H9 (cell line): ENCODE results near the gene DPH3. TPM values are rescaled to one million over a fixed set of nuclear protein-coding genes. Genes with fewer than 3 reads are reported as not detected.

Experiments used
- DNase-seq: peaks from one replicate; pipeline ENCODE4 v3.0.0-alpha.2; 2017
- H2AFZ ChIP-seq: one replicate; pipeline ENCODE4 v1.6.1; 2013; ENCODE audit warnings: mild to moderate bottlenecking, low read length, control low read depth, moderate library complexity
- H2AK5ac ChIP-seq: 2 replicates; pipeline ENCODE4 v1.6.1; 2013; ENCODE audit warnings: low read length, control low read depth, mixed read lengths; ENCODE audit not compliant: insufficient read length
- H2BK120ac ChIP-seq: one replicate; pipeline ENCODE4 v1.6.1; 2013; ENCODE audit warnings: low read depth, mild to moderate bottlenecking, low read length, control low read depth, inconsistent platforms; ENCODE audit not compliant: poor library complexity, severe bottlenecking
- H2BK12ac ChIP-seq: 2 replicates; pipeline ENCODE4 v1.6.1; 2013; ENCODE audit warnings: low read length, control low read depth, mixed read lengths, low read depth; ENCODE audit not compliant: insufficient read length
- H2BK15ac ChIP-seq: 2 replicates; pipeline ENCODE4 v1.6.1; 2013; ENCODE audit warnings: low read depth, low read length, control low read depth
- H2BK20ac ChIP-seq: one replicate; pipeline ENCODE4 v1.6.1; 2013; ENCODE audit warnings: low read depth, mild to moderate bottlenecking, low read length, control low read depth, inconsistent platforms; ENCODE audit not compliant: poor library complexity, severe bottlenecking
- H2BK5ac ChIP-seq: 2 replicates; pipeline ENCODE4 v1.6.1; 2013; ENCODE audit warnings: low read length, control low read depth, mixed read lengths; ENCODE audit not compliant: insufficient read length
- H3K14ac ChIP-seq: 2 replicates; pipeline ENCODE4 v1.6.1; 2013; ENCODE audit warnings: low read length, control low read depth; ENCODE audit not compliant: insufficient read depth
- H3K18ac ChIP-seq: 2 replicates; pipeline ENCODE4 v1.6.1; 2013; ENCODE audit warnings: low read depth, mild to moderate bottlenecking, mixed read lengths, low read length, control low read depth; ENCODE audit not compliant: insufficient read length
- H3K23ac ChIP-seq: 2 replicates; pipeline ENCODE4 v1.6.1; 2013; ENCODE audit warnings: low read length, control low read depth, mixed read lengths, low read depth; ENCODE audit not compliant: insufficient read length
- H3K23me2 ChIP-seq: 2 replicates; pipeline ENCODE4 v1.6.1; 2013; ENCODE audit warnings: low read depth, mild to moderate bottlenecking, mixed read lengths, low read length, control low read depth; ENCODE audit not compliant: insufficient read length, poor library complexity, severe bottlenecking
- H3K27ac ChIP-seq: 2 replicates; pipeline ENCODE4 v1.5.1; 2013; ENCODE audit warnings: low read length, control low read depth, mixed read lengths, low read depth; ENCODE audit not compliant: insufficient read length
- H3K27me3 ChIP-seq: 2 replicates; pipeline ENCODE4 v1.6.1; 2013; ENCODE audit warnings: low read length, control low read depth, inconsistent platforms; ENCODE audit not compliant: insufficient read depth
- H3K4ac ChIP-seq: 2 replicates; pipeline ENCODE4 v1.6.1; 2013; ENCODE audit warnings: low read depth, mild to moderate bottlenecking, control low read depth, inconsistent platforms, low read length, moderate library complexity
- H3K4me1 ChIP-seq: 2 replicates; pipeline ENCODE4 v1.6.1; 2013; ENCODE audit warnings: low read length, control low read depth, inconsistent platforms; ENCODE audit not compliant: insufficient read depth
- H3K4me2 ChIP-seq: 2 replicates; pipeline ENCODE4 v1.6.1; 2013; ENCODE audit warnings: low read length, control low read depth, mixed read lengths; ENCODE audit not compliant: insufficient read length, insufficient read depth
- H3K56ac ChIP-seq: 2 replicates; pipeline ENCODE4 v1.6.1; 2013; ENCODE audit warnings: low read depth, mild to moderate bottlenecking, mixed read lengths, low read length, control low read depth; ENCODE audit not compliant: insufficient read length
- H3K79me1 ChIP-seq: 2 replicates; pipeline ENCODE4 v1.6.1; 2013; ENCODE audit warnings: low read depth, mild to moderate bottlenecking, moderate library complexity, low read length, control low read depth, inconsistent platforms; ENCODE audit not compliant: insufficient read depth, poor library complexity, severe bottlenecking
- H3K79me2 ChIP-seq: 2 replicates; pipeline ENCODE4 v1.6.1; 2013; ENCODE audit warnings: low read length, control low read depth, inconsistent platforms; ENCODE audit not compliant: insufficient read depth
- H3K9ac ChIP-seq: 2 replicates; pipeline ENCODE4 v1.6.1; 2013; ENCODE audit warnings: low read length, control low read depth, mixed read lengths; ENCODE audit not compliant: insufficient read length; ENCODE audit errors: extremely low read depth
- H3K9me3 ChIP-seq: one replicate; pipeline ENCODE4 v1.6.1; 2013; ENCODE audit warnings: low read depth, low read length, inconsistent platforms; ENCODE audit not compliant: control insufficient read depth
- H3T11ph ChIP-seq: one replicate; pipeline ENCODE4 v1.6.1; 2013; ENCODE audit warnings: mild to moderate bottlenecking, low read length, control low read depth, inconsistent platforms
- H4K20me1 ChIP-seq: one replicate; pipeline ENCODE4 v1.6.1; 2013; ENCODE audit not compliant: control insufficient read depth, insufficient read length, insufficient read depth
- H4K5ac ChIP-seq: 2 replicates; pipeline ENCODE4 v1.6.1; 2013; ENCODE audit warnings: low read depth, mild to moderate bottlenecking, mixed read lengths, low read length, control low read depth; ENCODE audit not compliant: insufficient read length
- H4K8ac ChIP-seq: replicated peaks from 2 replicates; pipeline ENCODE4 v1.6.1; 2013; ENCODE audit warnings: low read length, control low read depth, mixed read lengths, low read depth; ENCODE audit not compliant: insufficient read length
- H4K91ac ChIP-seq: 2 replicates; pipeline ENCODE4 v1.6.1; 2013; ENCODE audit warnings: low read depth, mild to moderate bottlenecking, moderate library complexity, mixed read lengths, low read length, control low read depth; ENCODE audit not compliant: insufficient read length
- H3K27ac Mint-ChIP-seq, 3 experiments: 2 replicates in 2 of 3; 3 replicates in 1 of 3; pipeline ENCODE4 v1.8.0; 2020 to 2021; ENCODE audit warnings: mixed read lengths in 3 of 3, mild to moderate bottlenecking in 1 of 3, moderate library complexity in 1 of 3
- H3K27me3 Mint-ChIP-seq: 2 replicates; pipeline ENCODE4 v1.8.0; 2021; ENCODE audit warnings: low read depth, mild to moderate bottlenecking, moderate library complexity, mixed read lengths
- H3K36me3 Mint-ChIP-seq, 3 experiments: 2 replicates in 2 of 3; 3 replicates in 1 of 3; pipeline ENCODE4 v1.8.0; 2020 to 2021; ENCODE audit warnings: low read depth in 3 of 3, mixed read lengths in 3 of 3; ENCODE audit not compliant: insufficient read depth in 1 of 3
- H3K4me1 Mint-ChIP-seq, 2 experiments: 2 replicates each; pipeline ENCODE4 v1.8.0; 2020; ENCODE audit warnings: mixed read lengths in 2 of 2
- H3K4me3 Mint-ChIP-seq, 2 experiments: 2 replicates in 1 of 2; 3 replicates in 1 of 2; pipeline ENCODE4 v1.8.0; 2020 to 2021; ENCODE audit warnings: mild to moderate bottlenecking in 2 of 2, mixed read lengths in 2 of 2, moderate library complexity in 1 of 2
- H3K9me3 Mint-ChIP-seq, 2 experiments: 2 replicates in 1 of 2; 3 replicates in 1 of 2; pipeline ENCODE4 v1.8.0; 2020; ENCODE audit warnings: mild to moderate bottlenecking in 2 of 2, mixed read lengths in 2 of 2, moderate library complexity in 1 of 2
- CTCF ChIP-seq: fragments of 200-600 bp; sonication (generic); conservative IDR thresholded peaks from 3 replicates; pipeline ENCODE4 v1.8.0; 2021; ENCODE audit warnings: antibody characterized with exemption, mild to moderate bottlenecking
- WGBS: extraction: QIAGEN DNeasy Blood & Tissue Kit; methylation state at CpG from one replicate; pipeline ENCODE4 v1.1.7; 2013; ENCODE audit warnings: missing lambda C conversion rate, low lambda C conversion rate, mixed read lengths; ENCODE audit not compliant: insufficient read length; ENCODE audit errors: extremely low coverage; 5-methylcytosine and 5-hydroxymethylcytosine counted together
- total RNA-seq: library from RNA; stranded (reverse); gene quantifications from 2 replicates; pipeline ENCODE4 v1.2.1, GENCODE V29; 2021

Gene DPH3
- total RNA-seq, 1 experiment from 2014 or later, result 36.2 TPM

- H3K9ac ChIP-seq, result no peak overlapping the region
- no peak overlapping the region for H3K4me3 Mint-ChIP-seq
- no peaks in the 10 kb centered on the region for H3K9me3 ChIP-seq
- TF ChIP-seq CTCF, result no peak
- no peak overlapping the region for H4K5ac ChIP-seq
- peaks cover 4% of the 10 kb centered on the region; the same call in 1 of the 2 replicates for H3K27me3 Mint-ChIP-seq
- no peak for DNase-seq
- WGBS, result no CpG with 5 or more reads among the region's 2 CpGs
- H3K27ac ChIP-seq, result no peak overlapping the region
- H4K8ac ChIP-seq, result no peak overlapping the region
- H3K36me3 Mint-ChIP-seq, result no peaks in the 10 kb centered on the region; a peak in 1 of 7 replicates
- no peak overlapping the region for H4K91ac ChIP-seq
- H3K18ac ChIP-seq, result no peak overlapping the region
- H2BK15ac ChIP-seq, result no peak overlapping the region
- H4K20me1 ChIP-seq, result no peaks in the 10 kb centered on the region
- H3K4me1 Mint-ChIP-seq, result peaks cover 2 to 3% of the 10 kb centered on the region in 2 experiments; a peak in 1 of 4 replicates
- H3K4me1 ChIP-seq, result peaks cover 2% of the 10 kb centered on the region; the same call in 1 of the 2 replicates
- no peak overlapping the region for H2AK5ac ChIP-seq
- H3K23me2 ChIP-seq, result no peaks in the 10 kb centered on the region
- no peak overlapping the region for H2BK20ac ChIP-seq
- H3K79me1 ChIP-seq, result no peaks in the 10 kb centered on the region
- no peaks in the 10 kb centered on the region for H3K9me3 Mint-ChIP-seq
- no peaks in the 10 kb centered on the region for H3K79me2 ChIP-seq
- H2BK12ac ChIP-seq, result no peak overlapping the region
- H3K27ac Mint-ChIP-seq, result no peak overlapping the region
- no peak overlapping the region for H3K56ac ChIP-seq
- no peaks in the 10 kb centered on the region for H3K27me3 ChIP-seq
- no peak overlapping the region for H3T11ph ChIP-seq
- H2BK5ac ChIP-seq, result no peak overlapping the region
- no peak overlapping the region for H3K4me2 ChIP-seq
- H3K4ac ChIP-seq, result no peak overlapping the region
- no peak overlapping the region for H3K14ac ChIP-seq
- H2BK120ac ChIP-seq, result no peak overlapping the region
- H3K23ac ChIP-seq, result no peak overlapping the region
- no peak overlapping the region for H2AFZ ChIP-seq
Measured at GRCh38 chr3:16224325-16224724, 40.4 kb downstream of the DPH3 start.
